Activated CD4-positive, alpha-beta T cell treated with anti-CD3 and anti-CD28 coated beads, Interleukin-2, amount 10 ng/mL, durations not matched to agents 7 days and 5 days (primary cell): Measurements from ENCODE around the gene LASP1. TPM values are rescaled to one million over a fixed set of nuclear protein-coding genes. Genes with fewer than 3 reads are reported as not detected.

Source experiments
- CTCF ChIA-PET: fragments of 350-600 bp; sonication (Branson Sonifier 250); formaldehyde crosslinking; loops from one replicate; lab custom pipeline; 2021; ENCODE audit warnings: antibody characterized with exemption; lab: Charles Lee
- POLR2A ChIA-PET: fragments of 350-600 bp; sonication (Branson Sonifier 250); formaldehyde crosslinking; loops from one replicate; lab custom pipeline; 2021; ENCODE audit warnings: antibody characterized with exemption; lab: Charles Lee
- DNase-seq: peaks from one replicate; pipeline ENCODE4 v3.0.0-alpha.2; 2020
- H3K27ac Mint-ChIP-seq: one replicate; pipeline ENCODE4 v1.8.0; 2021; ENCODE audit warnings: mild to moderate bottlenecking, moderate library complexity, mixed read lengths
- H3K27me3 Mint-ChIP-seq: one replicate; pipeline ENCODE4 v1.8.0; 2021; ENCODE audit warnings: mixed read lengths
- H3K36me3 Mint-ChIP-seq: one replicate; pipeline ENCODE4 v1.8.0; 2021; ENCODE audit warnings: low read depth, mixed read lengths
- H3K4me1 Mint-ChIP-seq: one replicate; pipeline ENCODE4 v1.8.0; 2021; ENCODE audit warnings: mixed read lengths
- H3K4me3 Mint-ChIP-seq: one replicate; pipeline ENCODE4 v1.8.0; 2021; ENCODE audit warnings: mild to moderate bottlenecking, moderate library complexity, mixed read lengths
- H3K9me3 Mint-ChIP-seq: one replicate; pipeline ENCODE4 v1.8.0; 2021; ENCODE audit warnings: mixed read lengths
- total RNA-seq, 2 experiments: library from RNA; stranded (reverse); gene quantifications; one replicate each; pipeline ENCODE4 v1.2.3, GENCODE V29; 2021

The LASP1 gene, protein sequence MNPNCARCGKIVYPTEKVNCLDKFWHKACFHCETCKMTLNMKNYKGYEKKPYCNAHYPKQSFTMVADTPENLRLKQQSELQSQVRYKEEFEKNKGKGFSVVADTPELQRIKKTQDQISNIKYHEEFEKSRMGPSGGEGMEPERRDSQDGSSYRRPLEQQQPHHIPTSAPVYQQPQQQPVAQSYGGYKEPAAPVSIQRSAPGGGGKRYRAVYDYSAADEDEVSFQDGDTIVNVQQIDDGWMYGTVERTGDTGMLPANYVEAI
- 100 to 1,000 TPM; 189 to 200 TPM for total RNA-seq

DNA sequence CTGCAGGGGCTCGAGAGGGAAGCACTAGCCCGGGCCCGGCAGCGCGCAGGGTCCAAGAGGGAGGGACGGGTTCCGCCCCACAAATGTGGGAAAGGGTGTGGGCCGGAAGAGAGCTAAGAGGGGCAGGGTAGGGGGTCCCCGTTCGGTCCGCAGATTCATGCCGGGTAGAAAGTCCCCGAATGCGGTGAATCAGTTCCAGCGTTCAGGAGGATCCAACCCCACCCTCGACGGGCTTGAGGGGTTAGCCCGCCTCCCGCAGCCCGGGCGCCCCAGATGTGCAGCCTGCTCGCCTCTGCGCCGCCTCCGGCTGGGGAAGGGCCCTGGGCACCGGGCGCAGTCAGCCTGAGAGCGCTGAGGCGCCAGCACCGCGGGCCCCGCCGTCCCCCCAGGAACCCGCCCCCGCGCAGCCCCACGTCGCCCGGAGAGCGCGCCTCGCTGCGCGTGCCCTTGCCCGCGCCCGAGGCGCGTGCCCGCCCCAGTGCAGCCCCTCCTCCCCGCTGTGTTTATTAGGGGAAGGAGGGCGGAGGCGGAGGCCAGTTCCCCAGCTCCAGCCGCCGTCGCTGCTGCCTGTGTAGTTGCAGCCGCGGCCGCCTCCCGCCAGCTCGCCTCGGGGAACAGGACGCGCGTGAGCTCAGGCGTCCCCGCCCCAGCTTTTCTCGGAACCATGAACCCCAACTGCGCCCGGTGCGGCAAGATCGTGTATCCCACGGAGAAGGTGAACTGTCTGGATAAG is at the start of gene LASP1:
LASP1 (plus strand) TSS at position 533 of the 733 bp plus-strand sequence; CDS start at position 665, 132 bp downstream.
- Mint-ChIP-seq H3K9me3 (no peaks in the 10 kb centered on the region), H3K4me1 (peaks cover 54% of the 10 kb centered on the region), H3K27ac (peak within 1 kb of the TSS; percentile 96), H3K36me3 (peaks cover 10% of the 10 kb centered on the region), H3K27me3 (no peaks in the 10 kb centered on the region), H3K4me3 (peak within 1 kb of the TSS; percentile 90)
- CTCF ChIA-PET, result interaction anchor here (0.7 to 3.3 kb wide), 8 partner anchors 8 to 305 kb away, joined by 3 to 16 read pairs (median 3); partner anchors contain the start of gene RPL23
- DNase-seq, result peak; percentile 85
- POLR2A ChIA-PET, result interaction anchor here (0.7 kb wide), 1 partner anchor 16 kb away, joined by 6 read pairs; no protein-coding TSS in a partner anchor

DNA sequence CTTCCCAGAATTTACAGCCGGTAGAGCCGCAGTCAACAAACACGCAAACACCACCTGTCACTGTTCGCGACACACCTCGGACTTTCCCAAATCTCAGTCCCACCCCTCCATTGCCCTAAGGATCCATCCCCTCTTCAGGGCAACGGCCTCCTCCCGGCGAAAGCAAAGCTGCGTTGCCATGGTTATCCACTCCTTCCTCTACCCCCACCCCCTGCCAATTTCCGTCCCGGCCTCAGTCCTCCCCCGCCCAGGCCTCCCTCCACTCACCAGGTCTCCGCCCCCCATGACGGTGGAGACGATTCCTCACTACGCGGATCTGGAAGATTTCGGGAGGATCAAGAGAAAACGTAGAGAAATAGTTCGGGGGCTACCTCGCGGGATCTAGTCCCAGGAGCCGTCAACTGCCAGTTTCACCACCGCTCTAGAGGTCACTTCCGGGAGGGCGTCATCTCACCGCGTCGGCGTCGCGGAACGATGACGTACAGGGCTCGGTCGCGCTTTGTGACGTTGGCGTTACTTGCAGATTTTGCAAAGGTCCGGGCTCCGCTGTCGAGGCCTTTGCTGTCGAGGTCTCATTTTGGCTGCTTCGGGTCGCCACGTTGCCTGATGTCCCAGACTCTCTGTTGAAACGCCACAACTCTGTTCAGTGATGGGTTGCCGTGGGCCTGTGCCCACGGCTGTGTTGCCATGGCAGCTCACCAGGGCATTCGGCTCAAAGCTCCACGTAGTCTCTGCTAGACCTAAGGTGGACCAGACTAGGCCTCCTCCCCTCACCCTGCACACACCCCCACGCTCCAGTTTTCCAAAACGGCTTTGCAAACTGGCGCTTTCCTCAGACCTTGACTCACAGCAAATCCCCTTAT is 44.7 kb upstream of the LASP1 start, which contains the start of gene CWC25:
CWC25 (minus strand) TSS at position 423 of the 863 bp plus-strand sequence; CDS start at position 285, 138 bp downstream.
- Mint-ChIP-seq H3K36me3 (peaks cover 14% of the 10 kb centered on the region), H3K27ac (peak within 1 kb of the TSS; percentile 99), H3K27me3 (no peaks in the 10 kb centered on the region), H3K9me3 (no peaks in the 10 kb centered on the region), H3K4me1 (peaks cover 36% of the 10 kb centered on the region), H3K4me3 (peak within 1 kb of the TSS; percentile 95)
- CTCF ChIA-PET, result interaction anchor here (0.6 to 1.3 kb wide), 3 partner anchors 28 to 372 kb away, joined by 3 to 4 read pairs (median 3); no protein-coding TSS in a partner anchor
- peak; percentile 94 for DNase-seq
- POLR2A ChIA-PET, result interaction anchor here (1.3 kb wide), 1 partner anchor 29 kb away, joined by 5 read pairs; the partner anchor contains the start of gene RPL23

DNA sequence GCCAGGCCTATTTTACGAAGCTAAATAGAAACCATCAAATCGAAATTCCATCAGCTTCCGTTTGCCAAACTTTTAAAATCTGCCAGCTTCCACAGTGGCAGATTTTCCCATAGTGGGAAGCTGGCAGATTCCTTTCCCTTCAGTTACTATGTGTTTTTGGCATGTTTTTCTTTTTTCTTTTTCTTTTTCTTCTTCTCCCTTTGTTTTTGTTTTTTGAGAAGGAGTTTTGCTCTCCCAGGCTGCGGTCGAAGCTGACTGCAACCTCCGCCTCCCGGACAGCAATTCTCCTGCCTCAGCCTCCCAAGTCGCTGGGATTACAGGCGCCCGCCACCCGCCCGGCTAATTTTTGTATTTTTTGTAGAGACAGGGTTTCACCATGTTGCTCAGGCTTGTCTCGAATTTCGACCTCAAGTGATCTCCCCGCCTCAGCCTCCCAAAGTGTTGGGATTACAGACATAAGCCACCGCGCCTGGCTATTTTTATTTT is 44.1 kb upstream of the LASP1 start:
- ChIA-PET CTCF (interaction anchor here (0.6 to 1.3 kb wide), 3 partner anchors 27 to 371 kb away, joined by 3 to 4 read pairs (median 3); no protein-coding TSS in a partner anchor), POLR2A (interaction anchor here (0.5 to 1.3 kb wide), 3 partner anchors 9 to 74 kb away, joined by 3 to 5 read pairs (median 4); partner anchors contain the start of gene RPL23)

DNA sequence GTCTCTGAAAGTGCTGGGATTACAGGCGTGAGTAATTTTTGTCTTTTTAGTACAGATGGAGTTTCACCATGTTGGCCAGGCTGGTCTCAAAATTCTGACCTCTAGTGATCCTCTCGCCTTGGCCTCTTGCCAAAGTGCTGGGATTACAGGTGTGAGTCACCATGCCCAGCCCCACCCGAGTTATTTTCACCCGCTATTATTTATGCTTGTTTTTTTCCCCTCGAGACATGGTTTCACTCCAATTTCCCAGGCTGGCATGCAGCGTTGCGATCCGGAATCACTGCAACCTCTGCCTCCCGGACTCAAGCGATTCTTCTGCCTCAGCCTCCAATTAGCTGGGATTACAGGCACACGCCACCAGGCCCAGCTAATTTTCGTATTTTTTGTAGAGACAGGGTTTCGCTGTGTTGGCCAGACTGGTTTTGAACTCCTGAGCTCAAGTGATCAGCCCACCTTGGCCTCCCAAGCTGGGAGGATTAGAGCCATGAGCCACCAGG is 25.5 kb upstream of the LASP1 start:
- Mint-ChIP-seq H3K27me3 (no peaks in the 10 kb centered on the region), H3K4me3 (no peak overlapping the region), H3K9me3 (no peaks in the 10 kb centered on the region), H3K27ac (no peak overlapping the region), H3K36me3 (peaks cover 20% of the 10 kb centered on the region), H3K4me1 (peaks cover 7% of the 10 kb centered on the region)
- no peak for DNase-seq
- ChIA-PET CTCF (interaction anchor here (1.5 kb wide), 1 partner anchor 12 kb away, joined by 3 read pairs; no protein-coding TSS in a partner anchor), POLR2A (interaction anchor here (0.8 kb wide), 1 partner anchor 390 kb away, joined by 3 read pairs; no protein-coding TSS in a partner anchor)

More for the DNA sequence above, 44.1 kb upstream of the LASP1 start:
- DNase-seq, result no peak
- H3K4me1 Mint-ChIP-seq, result peaks cover 36% of the 10 kb centered on the region
- H3K27ac Mint-ChIP-seq, result peak overlapping the region; percentile 99
- H3K36me3 Mint-ChIP-seq, result peaks cover 8% of the 10 kb centered on the region
- H3K9me3 Mint-ChIP-seq, result no peaks in the 10 kb centered on the region
- H3K27me3 Mint-ChIP-seq, result no peaks in the 10 kb centered on the region
- peak overlapping the region; percentile 95 for H3K4me3 Mint-ChIP-seq

DNA sequence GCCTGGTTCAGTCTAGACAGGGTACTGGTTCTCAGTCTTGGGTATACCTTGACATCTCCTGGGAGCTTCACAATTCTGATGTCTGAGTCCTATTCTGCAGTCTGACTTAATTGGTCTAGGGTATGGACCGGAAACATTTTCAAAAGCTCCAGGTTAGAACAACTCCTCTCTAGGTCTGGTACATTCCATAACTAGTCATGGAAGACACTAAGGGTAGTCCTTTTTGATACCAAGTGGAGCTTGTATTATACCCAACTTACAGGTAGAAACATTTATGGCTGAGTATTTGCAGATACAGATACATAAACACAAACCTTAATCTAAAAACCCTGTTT is 21.3 kb upstream of the LASP1 start:
- no peak overlapping the region for H3K27ac Mint-ChIP-seq
- CTCF ChIA-PET, result no interaction called here
- no peak for DNase-seq
- peaks cover 61% of the 10 kb centered on the region for H3K36me3 Mint-ChIP-seq
- no peak overlapping the region for H3K4me3 Mint-ChIP-seq
- no peaks in the 10 kb centered on the region for H3K9me3 Mint-ChIP-seq
- peaks cover 35% of the 10 kb centered on the region for H3K4me1 Mint-ChIP-seq
- POLR2A ChIA-PET, result no interaction called here
- H3K27me3 Mint-ChIP-seq, result no peaks in the 10 kb centered on the region

DNA sequence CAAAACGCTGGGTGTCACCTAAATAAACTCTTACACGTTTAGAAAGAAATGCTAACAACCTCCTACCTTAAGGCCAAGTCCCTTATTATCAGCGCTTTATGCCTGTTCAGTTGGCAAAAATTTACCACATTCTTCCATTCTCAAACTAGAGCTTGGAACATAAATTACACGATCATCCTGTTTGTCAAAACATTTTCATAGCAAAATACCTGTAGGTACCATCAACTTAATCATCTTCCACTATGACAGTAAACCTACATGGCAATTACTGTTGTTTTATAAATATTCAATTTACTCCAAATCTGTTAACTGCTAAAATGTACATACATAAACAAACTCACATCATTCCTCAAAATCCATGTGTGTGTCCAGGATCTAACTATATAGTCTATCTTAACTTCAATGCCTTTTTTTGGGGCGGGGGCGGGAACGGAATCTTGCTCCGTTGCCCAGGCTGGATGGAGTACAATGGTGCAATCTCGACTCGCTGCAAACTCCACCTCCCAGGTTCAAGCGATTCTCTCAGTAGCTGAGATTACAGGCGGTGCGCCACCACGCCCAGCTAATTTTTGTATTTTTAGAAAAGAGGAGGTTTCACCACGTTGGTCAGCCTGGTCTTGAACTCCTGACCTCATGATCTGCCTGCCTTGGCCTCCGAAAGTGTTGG is 20.8 kb upstream of the LASP1 start:
- peaks cover 61% of the 10 kb centered on the region for H3K36me3 Mint-ChIP-seq

DNA sequence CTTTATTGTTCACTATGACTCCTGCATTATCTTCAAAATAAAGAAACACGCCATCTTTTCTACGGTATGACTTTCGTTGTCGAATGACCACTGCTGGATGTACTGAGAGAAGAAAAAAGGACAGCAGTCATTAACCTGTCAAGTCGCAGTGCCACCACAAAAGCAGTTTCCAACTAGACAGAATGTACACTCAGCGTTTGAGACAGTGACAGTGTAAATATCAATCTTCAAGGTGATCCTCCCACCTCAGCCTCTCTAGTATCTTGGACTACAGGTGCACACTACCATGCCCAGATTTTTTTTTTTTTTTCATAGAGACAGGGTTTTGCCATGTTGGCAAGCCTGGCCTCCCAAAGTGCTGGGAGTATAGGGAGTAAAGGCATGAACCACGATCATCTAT is 19.5 kb upstream of the LASP1 start:
- ChIA-PET CTCF (interaction anchor here (0.5 kb wide), 1 partner anchor 9 kb away, joined by 5 read pairs; no protein-coding TSS in a partner anchor), POLR2A (no interaction called here)
- peak overlapping the region; percentile 92 for H3K4me3 Mint-ChIP-seq
- H3K9me3 Mint-ChIP-seq, result no peaks in the 10 kb centered on the region
- no peak for DNase-seq
- no peaks in the 10 kb centered on the region for H3K27me3 Mint-ChIP-seq
- peak overlapping the region; percentile 37 for H3K27ac Mint-ChIP-seq
- peaks cover 48% of the 10 kb centered on the region for H3K4me1 Mint-ChIP-seq
- peaks cover 61% of the 10 kb centered on the region for H3K36me3 Mint-ChIP-seq

More for the DNA sequence above, 20.8 kb upstream of the LASP1 start:
- Mint-ChIP-seq H3K9me3 (no peaks in the 10 kb centered on the region), H3K27me3 (no peaks in the 10 kb centered on the region), H3K27ac (no peak overlapping the region), H3K4me1 (peaks cover 39% of the 10 kb centered on the region), H3K4me3 (no peak overlapping the region)
- no peak for DNase-seq
- POLR2A ChIA-PET, result no interaction called here
- CTCF ChIA-PET, result no interaction called here

DNA sequence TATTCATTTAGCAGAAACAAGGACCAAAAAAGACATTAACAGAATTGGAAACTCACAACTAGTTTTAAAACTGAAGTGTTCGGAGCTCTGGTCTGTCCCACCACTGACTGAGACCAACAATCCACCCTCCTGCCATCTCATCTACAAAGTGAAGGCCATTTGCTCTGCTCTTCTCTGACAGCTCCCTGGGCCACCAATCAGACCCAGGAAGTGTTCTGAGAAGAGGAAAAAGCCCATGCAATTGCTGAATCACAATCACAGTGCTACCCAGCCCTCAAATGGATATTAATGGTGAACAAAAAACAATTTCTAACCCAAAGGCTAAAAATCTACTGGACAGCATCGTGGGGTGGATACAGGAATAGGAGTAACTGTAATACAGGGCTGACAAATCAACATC is 18.4 kb upstream of the LASP1 start:
- Mint-ChIP-seq H3K9me3 (no peaks in the 10 kb centered on the region), H3K4me3 (peak overlapping the region; percentile 92), H3K36me3 (peaks cover 61% of the 10 kb centered on the region), H3K4me1 (peaks cover 48% of the 10 kb centered on the region), H3K27ac (peak overlapping the region; percentile 39), H3K27me3 (no peaks in the 10 kb centered on the region)
- DNase-seq, result no peak
- POLR2A ChIA-PET, result no interaction called here
- CTCF ChIA-PET, result interaction anchor here (0.6 to 3.6 kb wide), 2 partner anchors 10 to 19 kb away, joined by 3 to 16 read pairs; partner anchors contain the start of gene LASP1

DNA sequence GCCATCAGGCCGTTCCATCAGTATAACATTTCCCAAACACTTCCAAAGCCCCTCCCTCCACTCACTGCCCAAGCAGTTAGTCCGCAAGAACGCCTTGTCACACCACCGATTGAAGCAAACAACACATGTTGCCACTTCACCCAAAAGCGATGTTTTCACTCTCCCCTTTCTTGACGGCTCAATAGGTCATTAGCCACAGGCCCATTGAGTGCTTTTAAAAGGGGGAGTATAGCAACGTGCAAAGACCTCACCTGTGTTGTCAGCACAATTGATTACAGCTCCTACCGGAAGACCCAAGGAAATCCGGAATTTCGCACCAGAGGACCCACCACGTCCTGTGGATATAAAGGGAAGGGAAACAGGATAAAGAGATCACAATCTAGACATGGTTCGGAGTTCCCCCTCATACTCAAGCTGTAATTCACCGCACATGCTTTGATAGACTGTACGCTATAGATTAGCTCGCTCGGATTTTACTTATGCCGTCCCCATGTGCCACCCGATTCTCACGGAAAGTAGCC is 17.0 kb upstream of the LASP1 start:
- Mint-ChIP-seq H3K4me1 (peaks cover 48% of the 10 kb centered on the region), H3K27me3 (no peaks in the 10 kb centered on the region), H3K9me3 (no peaks in the 10 kb centered on the region), H3K36me3 (peaks cover 55% of the 10 kb centered on the region), H3K4me3 (peak overlapping the region; percentile 92), H3K27ac (peak overlapping the region; percentile 98)
- POLR2A ChIA-PET, result interaction anchor here (0.6 kb wide), 1 partner anchor 15 kb away, joined by 3 read pairs; no protein-coding TSS in a partner anchor
- peak; percentile 16 for DNase-seq
- CTCF ChIA-PET, result interaction anchor here (0.9 to 3.6 kb wide), 3 partner anchors 10 to 27 kb away, joined by 3 to 16 read pairs (median 3); partner anchors contain the start of genes CWC25 and LASP1

DNA sequence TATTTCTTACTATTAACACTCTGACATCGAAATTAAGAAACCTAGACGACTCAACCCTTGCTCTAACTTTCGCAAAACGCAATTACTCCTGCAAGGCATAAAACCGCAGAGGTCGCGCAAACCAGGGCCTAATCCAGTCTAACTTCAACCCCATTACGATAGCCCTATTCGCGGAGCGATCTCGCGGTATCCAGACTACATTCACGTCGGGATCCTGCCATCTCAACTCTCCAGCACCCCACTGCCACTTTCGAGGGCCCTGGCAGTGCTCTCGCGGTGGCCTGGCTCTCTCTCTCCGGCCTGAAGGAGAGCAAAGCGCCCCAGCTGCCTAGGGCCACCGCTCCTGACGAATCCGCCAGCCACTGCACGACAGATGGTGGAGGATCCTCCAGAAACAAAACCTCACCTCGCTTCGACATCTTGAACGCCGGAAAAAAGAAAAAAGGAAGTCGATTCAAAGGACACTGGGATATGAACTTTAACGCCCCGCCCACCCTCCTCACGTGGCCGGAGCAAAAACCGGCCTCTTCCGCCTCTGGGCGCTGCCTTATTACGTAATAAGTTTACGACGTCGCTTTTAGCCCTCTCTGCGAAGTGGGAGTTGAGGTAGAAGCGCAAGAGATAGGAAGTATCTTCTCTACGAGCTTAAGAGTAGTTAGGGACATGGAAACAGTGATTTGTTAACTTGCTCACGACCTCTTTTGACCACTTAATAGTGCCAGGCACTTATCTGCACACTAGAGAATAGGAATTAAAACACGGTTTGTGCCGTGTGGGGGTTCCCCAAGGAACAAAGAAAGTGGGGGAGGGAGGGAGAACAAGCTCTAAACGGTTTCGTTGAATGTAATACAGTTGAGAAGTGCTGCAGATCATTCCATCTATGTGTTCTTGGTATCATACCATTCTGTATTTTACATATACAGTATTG is 16.3 kb upstream of the LASP1 start, which contains the start of gene RPL23:
RPL23 (minus strand) TSS at position 430 of the 928 bp plus-strand sequence; CDS start at position 419, 11 bp downstream.
- no peaks in the 10 kb centered on the region for H3K9me3 Mint-ChIP-seq
- DNase-seq, result peak; percentile 95
- H3K36me3 Mint-ChIP-seq, result peaks cover 48% of the 10 kb centered on the region
- ChIA-PET CTCF (interaction anchor here (0.6 to 3.6 kb wide), 12 partner anchors 10 to 300 kb away, joined by 3 to 16 read pairs (median 3); partner anchors contain the start of genes CWC25 and LASP1), POLR2A (interaction anchor here (0.6 to 1.2 kb wide), 6 partner anchors 14 to 300 kb away, joined by 3 to 6 read pairs (median 4); partner anchors contain the start of genes CWC25 and LASP1)
- peak within 1 kb of the TSS; percentile 98 for H3K27ac Mint-ChIP-seq
- peaks cover 47% of the 10 kb centered on the region for H3K4me1 Mint-ChIP-seq
- no peaks in the 10 kb centered on the region for H3K27me3 Mint-ChIP-seq
- peak within 1 kb of the TSS; percentile 92 for H3K4me3 Mint-ChIP-seq
